Fibroblast of skin of back (primary cell): ENCODE results near the gene DHDH.

Source experiments
- DNase-seq: peaks from one replicate; pipeline ENCODE4 v3.0.0-alpha.2; 2013

The DHDH gene

GRCh38 chr19:48967346-48968178, 34.1 kb downstream of the DHDH start:
- peak; percentile 29 for DNase-seq

- DNase-seq: no peak
Observed at GRCh38 chr19:48968179-48968661, 34.7 kb downstream of the DHDH start.

GRCh38 chr19:48968813-48969218, 35.3 kb downstream of the DHDH start:
- no peak for DNase-seq

- no peak for DNase-seq
Observed at GRCh38 chr19:48969276-48970138, 36.0 kb downstream of the DHDH start.

GRCh38 chr19:48970139-48970766, 36.8 kb downstream of the DHDH start:
- DNase-seq: no peak

GRCh38 chr19:48970923-48971395, 37.5 kb downstream of the DHDH start:
- DNase-seq: peak; percentile 65

GRCh38 chr19:48975947-48976847, 42.7 kb downstream of the DHDH start:
- no peak for DNase-seq

- DNase-seq: no peak
Observed at GRCh38 chr19:48977061-48977460, 43.6 kb downstream of the DHDH start.

GRCh38 chr19:48982280-48982679, 48.8 kb downstream of the DHDH start:
- DNase-seq: no peak

- no peak for DNase-seq
Observed at GRCh38 chr19:48985711-48986110, 52.2 kb downstream of the DHDH start.

GRCh38 chr19:48986211-48986610, 52.7 kb downstream of the DHDH start:
- DNase-seq: no peak

GRCh38 chr19:48987323-48987722, 53.8 kb downstream of the DHDH start:
- DNase-seq: no peak

GRCh38 chr19:48988286-48988685, 54.8 kb downstream of the DHDH start:
- no peak for DNase-seq

GRCh38 chr19:48988860-48989259, 55.4 kb downstream of the DHDH start:
- DNase-seq: no peak

- no peak for DNase-seq
Observed at GRCh38 chr19:48989701-48990291, 56.3 kb downstream of the DHDH start.

- DNase-seq: no peak
Observed at GRCh38 chr19:48990400-48990799, 56.9 kb downstream of the DHDH start.

GRCh38 chr19:48991011-48991609, 57.6 kb downstream of the DHDH start:
- no peak for DNase-seq

GRCh38 chr19:48991873-48992580, 58.5 kb downstream of the DHDH start:
- DNase-seq: peak; percentile 86

- DNase-seq: no peak
Observed at GRCh38 chr19:48992581-48993174, 59.2 kb downstream of the DHDH start.
